Mesendoderm (in vitro differentiated cells): ENCODE data around the gene FANCC.
A peak's percentile ranks its signal among the peaks of the same experiment; 100 is the strongest.

Source experiments
- DNase-seq: peaks from one replicate; pipeline ENCODE4 v3.0.0; 2013
- H2AK5ac ChIP-seq: 2 replicates; pipeline ENCODE4 v1.6.1; 2013; ENCODE audit warnings: low read length, inconsistent platforms
- H2BK120ac ChIP-seq: 2 replicates; pipeline ENCODE4 v1.6.1; 2013; ENCODE audit warnings: low read depth, mild to moderate bottlenecking, low read length, moderate library complexity, mixed read lengths
- H2BK15ac ChIP-seq: replicated peaks from 2 replicates; pipeline ENCODE4 v1.6.1; 2013; ENCODE audit warnings: low read depth, mild to moderate bottlenecking, moderate library complexity
- H2BK5ac ChIP-seq: 2 replicates; pipeline ENCODE4 v1.6.1; 2013; ENCODE audit warnings: low read length, inconsistent platforms
- H3K18ac ChIP-seq: 2 replicates; pipeline ENCODE4 v1.6.1; 2013; ENCODE audit warnings: mild to moderate bottlenecking, low read length, mixed read lengths
- H3K23ac ChIP-seq: one replicate; pipeline ENCODE4 v1.6.1; 2013; ENCODE audit warnings: low read length
- H3K27ac ChIP-seq: 2 replicates; pipeline ENCODE4 v1.5.1; 2013; ENCODE audit warnings: low read depth, mild to moderate bottlenecking, inconsistent platforms, low read length, moderate library complexity
- H3K27me3 ChIP-seq: 2 replicates; pipeline ENCODE4 v1.6.1; 2013; ENCODE audit warnings: low read length, control low read depth, mild to moderate bottlenecking, inconsistent platforms; ENCODE audit not compliant: insufficient read depth, poor library complexity
- H3K36me3 ChIP-seq: 2 replicates; pipeline ENCODE4 v1.6.1; 2013; ENCODE audit warnings: low read length, inconsistent platforms; ENCODE audit not compliant: control insufficient read depth, insufficient read depth
- H3K4ac ChIP-seq: one replicate; pipeline ENCODE4 v1.6.1; 2013; ENCODE audit warnings: low read depth, mild to moderate bottlenecking, low read length, moderate library complexity
- H3K4me1 ChIP-seq: 2 replicates; pipeline ENCODE4 v1.6.1; 2013; ENCODE audit warnings: low read depth, low read length, inconsistent platforms; ENCODE audit not compliant: control insufficient read depth
- H3K4me2 ChIP-seq: 2 replicates; pipeline ENCODE4 v1.6.1; 2013; ENCODE audit warnings: low read length
- H3K4me3 ChIP-seq: 2 replicates; pipeline ENCODE4 v1.5.1; 2013; ENCODE audit warnings: mild to moderate bottlenecking, low read length
- H3K56ac ChIP-seq: one replicate; pipeline ENCODE4 v1.6.1; 2013; ENCODE audit warnings: low read length
- H3K79me1 ChIP-seq: 2 replicates; pipeline ENCODE4 v1.6.1; 2013; ENCODE audit warnings: low read length, inconsistent platforms
- H3K79me2 ChIP-seq: 2 replicates; pipeline ENCODE4 v1.6.1; 2013; ENCODE audit warnings: mild to moderate bottlenecking, low read length; ENCODE audit not compliant: control insufficient read depth, insufficient read depth
- H3K9ac ChIP-seq: 2 replicates; pipeline ENCODE4 v1.6.1; 2013; ENCODE audit warnings: low read length, inconsistent platforms
- H4K5ac ChIP-seq: one replicate; pipeline ENCODE4 v1.6.1; 2013; ENCODE audit warnings: low read length
- H4K8ac ChIP-seq: one replicate; pipeline ENCODE4 v1.6.1; 2013; ENCODE audit warnings: low read depth, mild to moderate bottlenecking, control low read depth, low read length, moderate library complexity
- WGBS: extraction: QIAGEN DNeasy Blood & Tissue Kit; methylation state at CpG from one replicate; pipeline ENCODE4 v1.1.7; 2013; ENCODE audit warnings: low lambda C conversion rate, missing lambda C conversion rate; ENCODE audit not compliant: insufficient coverage; ENCODE audit errors: extremely low coverage; 5-methylcytosine and 5-hydroxymethylcytosine counted together

Gene FANCC

GRCh38 chr9:95125652-95126051 is 191.9 kb downstream of the FANCC start:
- DNase-seq: peak; percentile 32
- no peaks in the 10 kb centered on the region for H3K79me2 ChIP-seq
- no peaks in the 10 kb centered on the region for H3K36me3 ChIP-seq
- H3K27ac ChIP-seq: no peak overlapping the region
- no peak overlapping the region for H2AK5ac ChIP-seq
- H4K5ac ChIP-seq: no peak overlapping the region
- H3K9ac ChIP-seq: no peak overlapping the region
- H3K23ac ChIP-seq: no peak overlapping the region
- no peak overlapping the region for H2BK15ac ChIP-seq
- no peak overlapping the region for H3K56ac ChIP-seq
- H3K4me3 ChIP-seq: no peak overlapping the region
- peaks cover 2% of the 10 kb centered on the region for H3K4me1 ChIP-seq
- no CpG with 5 or more reads among the region's 3 CpGs for WGBS
- H3K4me2 ChIP-seq: no peak overlapping the region
- no peaks in the 10 kb centered on the region for H3K79me1 ChIP-seq
- H4K8ac ChIP-seq: no peak overlapping the region
- H3K18ac ChIP-seq: no peak overlapping the region
- H2BK120ac ChIP-seq: no peak overlapping the region
- H3K4ac ChIP-seq: no peak overlapping the region
- no peak overlapping the region for H2BK5ac ChIP-seq
- H3K27me3 ChIP-seq: no peaks in the 10 kb centered on the region

GRCh38 chr9:95124582-95125367 is 192.7 kb downstream of the FANCC start:
- H2BK15ac ChIP-seq: no peak overlapping the region
- H3K9ac ChIP-seq: no peak overlapping the region
- H3K79me2 ChIP-seq: no peaks in the 10 kb centered on the region
- H2BK5ac ChIP-seq: no peak overlapping the region
- H3K18ac ChIP-seq: no peak overlapping the region
- H3K36me3 ChIP-seq: no peaks in the 10 kb centered on the region
- no peaks in the 10 kb centered on the region for H3K79me1 ChIP-seq
- no peak overlapping the region for H3K27ac ChIP-seq
- H3K23ac ChIP-seq: no peak overlapping the region
- no peak overlapping the region for H4K8ac ChIP-seq
- H2AK5ac ChIP-seq: no peak overlapping the region
- peak; percentile 41 for DNase-seq
- no peak overlapping the region for H3K4ac ChIP-seq
- H3K4me3 ChIP-seq: no peak overlapping the region
- no peak overlapping the region for H2BK120ac ChIP-seq
- no peak overlapping the region for H3K56ac ChIP-seq
- no CpG with 5 or more reads among the region's 9 CpGs for WGBS
- H3K4me2 ChIP-seq: no peak overlapping the region
- H3K4me1 ChIP-seq: peaks cover 1% of the 10 kb centered on the region
- no peak overlapping the region for H4K5ac ChIP-seq
- H3K27me3 ChIP-seq: no peaks in the 10 kb centered on the region

GRCh38 chr9:95120781-95121370 is 196.6 kb downstream of the FANCC start:
- no peaks in the 10 kb centered on the region for H3K79me2 ChIP-seq
- no peak overlapping the region for H4K5ac ChIP-seq
- no peak overlapping the region for H3K4me3 ChIP-seq

GRCh38 chr9:95118596-95118995 is 198.9 kb downstream of the FANCC start:
- no CpG with 5 or more reads among the region's 4 CpGs for WGBS
- H3K4me3 ChIP-seq: no peak overlapping the region
- no peak overlapping the region for H3K9ac ChIP-seq
- no peak overlapping the region for H3K18ac ChIP-seq
- H3K56ac ChIP-seq: no peak overlapping the region
- H3K4me1 ChIP-seq: no peaks in the 10 kb centered on the region
- no peak overlapping the region for H2BK15ac ChIP-seq
- DNase-seq: no peak
- no peak overlapping the region for H2BK120ac ChIP-seq
- no peak overlapping the region for H4K5ac ChIP-seq
- no peak overlapping the region for H2AK5ac ChIP-seq
- no peak overlapping the region for H2BK5ac ChIP-seq
- H3K27ac ChIP-seq: no peak overlapping the region
- no peak overlapping the region for H3K4ac ChIP-seq
- H3K79me1 ChIP-seq: no peaks in the 10 kb centered on the region
- H3K27me3 ChIP-seq: no peaks in the 10 kb centered on the region
- H3K79me2 ChIP-seq: no peaks in the 10 kb centered on the region
- no peak overlapping the region for H4K8ac ChIP-seq
- H3K36me3 ChIP-seq: no peaks in the 10 kb centered on the region
- H3K4me2 ChIP-seq: no peak overlapping the region
- H3K23ac ChIP-seq: no peak overlapping the region

More at GRCh38 chr9:95120781-95121370, 196.6 kb downstream of the FANCC start:
- DNase-seq: no peak
- no peak overlapping the region for H3K56ac ChIP-seq
- H2BK15ac ChIP-seq: no peak overlapping the region
- H3K4me2 ChIP-seq: no peak overlapping the region
- no peak overlapping the region for H3K4ac ChIP-seq
- no peaks in the 10 kb centered on the region for H3K4me1 ChIP-seq
- no peak overlapping the region for H3K18ac ChIP-seq
- no peak overlapping the region for H3K9ac ChIP-seq
- H2AK5ac ChIP-seq: no peak overlapping the region
- no peaks in the 10 kb centered on the region for H3K79me1 ChIP-seq
- no peaks in the 10 kb centered on the region for H3K36me3 ChIP-seq
- H3K27me3 ChIP-seq: no peaks in the 10 kb centered on the region
- no peak overlapping the region for H3K23ac ChIP-seq
- no peak overlapping the region for H2BK120ac ChIP-seq
- H2BK5ac ChIP-seq: no peak overlapping the region
- no peak overlapping the region for H3K27ac ChIP-seq
- H4K8ac ChIP-seq: no peak overlapping the region

GRCh38 chr9:95116808-95117204 is 200.7 kb downstream of the FANCC start:
- H3K9ac ChIP-seq: no peak overlapping the region
- no CpG with 5 or more reads among the region's 1 CpG for WGBS
- no peak overlapping the region for H2BK5ac ChIP-seq
- no peak overlapping the region for H3K4me2 ChIP-seq
- no peaks in the 10 kb centered on the region for H3K4me1 ChIP-seq
- no peak overlapping the region for H3K23ac ChIP-seq
- H2BK15ac ChIP-seq: no peak overlapping the region
- no peak overlapping the region for H3K4ac ChIP-seq
- H3K18ac ChIP-seq: no peak overlapping the region
- no peaks in the 10 kb centered on the region for H3K79me2 ChIP-seq
- H3K79me1 ChIP-seq: no peaks in the 10 kb centered on the region
- H3K56ac ChIP-seq: no peak overlapping the region
- no peak overlapping the region for H4K5ac ChIP-seq
- H2BK120ac ChIP-seq: no peak overlapping the region
- H3K27me3 ChIP-seq: no peaks in the 10 kb centered on the region
- no peak for DNase-seq
- no peaks in the 10 kb centered on the region for H3K36me3 ChIP-seq
- no peak overlapping the region for H3K4me3 ChIP-seq
- no peak overlapping the region for H2AK5ac ChIP-seq
- no peak overlapping the region for H4K8ac ChIP-seq
- H3K27ac ChIP-seq: no peak overlapping the region
